HFF-Myc (cell line): ENCODE measurements around the gene RASSF9.

Source experiments
- DNase-seq: peaks from one replicate; pipeline ENCODE4 v3.0.0-alpha.2; 2011; ENCODE audit warnings: low read depth; ENCODE audit errors: extremely low read depth
- H3K4me3 ChIP-seq: replicated peaks from 2 replicates; pipeline ENCODE4 v1.5.1; 2011; ENCODE audit warnings: low read depth, mild to moderate bottlenecking, control low read depth, low read length
- TF ChIP-seq, protein P1 (sequence below): IDR thresholded peaks from 2 replicates; pipeline ENCODE4 v1.5.1; 2012; ENCODE audit warnings: mild to moderate bottlenecking, low read depth, low read length, control low read depth; ENCODE audit errors: missing control alignments

Gene RASSF9

DNA sequence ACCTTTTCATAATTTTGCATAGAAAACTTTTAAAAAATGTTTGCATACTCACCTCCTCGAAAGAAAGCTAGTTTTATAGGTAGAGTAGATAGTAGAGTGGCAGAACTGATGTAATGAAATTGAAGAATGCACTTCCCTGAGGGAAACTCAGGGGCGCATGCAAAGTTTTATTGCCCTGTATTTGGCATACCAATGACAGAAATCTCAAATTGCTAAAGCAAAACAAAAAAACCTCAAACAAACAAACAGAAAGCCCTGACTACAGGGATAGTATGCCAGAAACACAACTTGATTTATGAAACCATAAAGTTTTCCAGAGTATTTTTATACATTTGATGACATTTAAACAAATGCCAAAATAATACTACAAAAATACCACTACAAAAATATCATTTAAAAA, 1.8 kb downstream of the RASSF9 start:
- no peak overlapping the region for H3K4me3 ChIP-seq
- DNase-seq = no peak
- TF ChIP-seq, protein P1, sequence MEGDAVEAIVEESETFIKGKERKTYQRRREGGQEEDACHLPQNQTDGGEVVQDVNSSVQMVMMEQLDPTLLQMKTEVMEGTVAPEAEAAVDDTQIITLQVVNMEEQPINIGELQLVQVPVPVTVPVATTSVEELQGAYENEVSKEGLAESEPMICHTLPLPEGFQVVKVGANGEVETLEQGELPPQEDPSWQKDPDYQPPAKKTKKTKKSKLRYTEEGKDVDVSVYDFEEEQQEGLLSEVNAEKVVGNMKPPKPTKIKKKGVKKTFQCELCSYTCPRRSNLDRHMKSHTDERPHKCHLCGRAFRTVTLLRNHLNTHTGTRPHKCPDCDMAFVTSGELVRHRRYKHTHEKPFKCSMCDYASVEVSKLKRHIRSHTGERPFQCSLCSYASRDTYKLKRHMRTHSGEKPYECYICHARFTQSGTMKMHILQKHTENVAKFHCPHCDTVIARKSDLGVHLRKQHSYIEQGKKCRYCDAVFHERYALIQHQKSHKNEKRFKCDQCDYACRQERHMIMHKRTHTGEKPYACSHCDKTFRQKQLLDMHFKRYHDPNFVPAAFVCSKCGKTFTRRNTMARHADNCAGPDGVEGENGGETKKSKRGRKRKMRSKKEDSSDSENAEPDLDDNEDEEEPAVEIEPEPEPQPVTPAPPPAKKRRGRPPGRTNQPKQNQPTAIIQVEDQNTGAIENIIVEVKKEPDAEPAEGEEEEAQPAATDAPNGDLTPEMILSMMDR = no peak

DNA sequence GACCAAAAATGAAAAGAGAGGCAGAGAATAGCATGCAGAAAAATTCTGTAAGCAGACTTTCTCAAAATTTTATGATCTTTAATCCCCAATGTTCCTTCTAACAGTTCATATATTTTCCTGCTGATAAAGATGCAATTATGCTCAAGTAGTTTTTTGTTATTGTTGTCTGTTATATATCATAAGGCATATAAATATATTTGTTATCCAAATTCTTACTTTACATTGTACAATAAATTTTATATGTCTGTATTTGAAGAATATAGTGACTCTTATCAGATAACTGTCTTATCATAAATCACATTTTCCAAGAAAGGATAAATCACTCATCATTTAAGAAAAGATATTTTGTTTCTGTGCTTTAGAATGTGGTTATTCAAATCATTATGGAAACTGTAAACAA, 2.6 kb downstream of the RASSF9 start:
- DNase-seq = no peak
- TF ChIP-seq, protein P1 = no peak
- H3K4me3 ChIP-seq = no peak overlapping the region

DNA sequence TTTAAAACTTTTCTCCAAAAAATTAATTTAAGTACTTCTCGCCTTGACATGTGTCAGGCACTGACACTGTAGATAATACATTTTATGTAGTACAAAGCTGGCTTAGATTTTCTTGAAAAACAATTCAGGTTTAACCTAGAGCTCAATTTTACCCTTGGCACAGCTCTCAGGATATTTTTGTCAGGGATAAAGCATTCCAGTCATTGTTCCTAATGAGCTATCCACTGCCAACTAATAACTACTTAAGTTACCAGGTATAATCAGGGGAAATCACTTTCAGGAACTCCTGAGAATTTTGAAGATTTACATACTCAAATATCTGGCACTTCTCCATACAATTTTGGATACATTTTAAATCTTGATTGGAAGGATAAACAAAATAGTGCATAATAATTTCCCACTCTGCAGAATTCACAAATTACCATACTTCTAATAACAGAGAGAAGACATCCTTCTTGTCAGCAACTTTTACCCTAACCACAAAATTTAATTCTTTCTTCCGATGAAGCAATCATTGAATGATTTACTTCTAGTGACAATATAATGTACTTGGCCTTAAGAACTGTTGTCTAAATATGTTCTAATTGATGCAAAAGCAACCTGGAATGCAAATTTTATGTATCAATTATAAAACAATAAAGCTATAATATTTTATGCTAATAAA, 4.8 kb downstream of the RASSF9 start:
- DNase-seq = no peak
- TF ChIP-seq, protein P1 = no peak
- H3K4me3 ChIP-seq = no peak overlapping the region

DNA sequence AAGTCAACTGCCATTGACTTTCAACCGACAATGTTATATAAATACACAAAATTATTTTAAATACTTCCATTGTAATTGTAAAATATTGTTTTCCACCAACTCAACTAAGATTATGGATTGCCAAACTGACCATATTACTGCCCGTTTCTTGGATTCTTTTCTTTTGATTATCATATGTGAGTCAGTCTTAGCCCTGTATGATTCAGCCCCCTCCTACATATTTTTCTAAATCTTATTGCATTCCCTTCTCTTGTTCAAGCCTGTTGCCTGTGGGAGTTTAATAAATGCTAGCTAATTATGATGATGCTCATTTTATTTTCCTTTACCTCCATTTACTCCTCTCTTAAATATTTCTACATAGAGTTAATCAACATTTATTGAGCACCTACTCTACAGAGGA, 6.8 kb downstream of the RASSF9 start:
- H3K4me3 ChIP-seq = no peak overlapping the region
- TF ChIP-seq, protein P1 = no peak
- no peak for DNase-seq

DNA sequence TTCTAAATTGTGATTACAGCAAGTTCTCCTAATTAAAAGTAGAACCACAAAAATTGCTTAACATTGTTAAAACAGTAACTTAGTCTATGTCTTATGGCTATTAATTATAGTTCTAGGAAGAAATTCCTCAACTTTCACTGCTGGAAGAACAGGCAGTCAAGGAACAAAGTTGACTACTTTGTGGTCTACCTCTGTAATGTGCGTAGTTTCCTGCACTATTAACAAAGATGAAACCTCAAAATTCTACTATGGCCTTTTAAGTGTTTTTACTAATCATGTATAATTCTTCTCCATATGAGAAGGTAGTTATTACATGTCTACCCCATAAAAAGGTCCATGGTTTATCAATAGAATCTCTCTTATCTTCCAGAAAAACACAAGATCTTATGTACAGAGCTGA, 7.6 kb downstream of the RASSF9 start:
- TF ChIP-seq, protein P1 = no peak
- no peak overlapping the region for H3K4me3 ChIP-seq
- DNase-seq = no peak

DNA sequence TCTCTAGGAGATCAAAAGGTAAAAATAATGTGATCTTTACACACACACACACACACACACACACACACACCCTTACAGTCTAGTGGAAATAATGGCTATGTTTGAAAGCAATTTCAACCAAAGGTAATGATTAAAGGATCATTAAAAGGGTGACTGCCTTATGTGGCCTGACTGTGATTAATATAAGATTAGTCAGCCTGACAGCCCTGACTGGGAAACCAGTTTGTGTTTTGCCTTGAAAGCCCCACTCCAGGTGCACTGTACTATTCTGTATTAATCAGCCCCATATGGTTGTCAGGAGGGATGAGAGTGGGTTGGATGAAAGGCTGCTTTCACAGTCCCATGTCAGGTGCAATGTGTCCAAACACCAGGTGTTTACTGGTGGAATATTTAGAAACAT, 10.5 kb downstream of the RASSF9 start:
- H3K4me3 ChIP-seq = no peak overlapping the region
- no peak for DNase-seq
- TF ChIP-seq, protein P1 = no peak
